GM23338 (cell line): ENCODE results near the gene ZNF778. TPM values are rescaled to one million over a fixed set of nuclear protein-coding genes. Genes with fewer than 3 reads are reported as not detected.
"Not testable (repeated sequence)": the region's sequence is repeated elsewhere in the genome, so short reads cannot be mapped to it uniquely, and the experiment has no call there.

ENCODE experiments used
- ATAC-seq: fragments of 200-7000 bp; cut with Tn5 transposase; 3 replicates; pipeline ENCODE4 v1.9.1; 2020
- DNase-seq: peaks from one replicate; pipeline ENCODE4 v3.0.0-alpha.2; 2015; ENCODE audit warnings: low spot score
- H2AFZ ChIP-seq: fragments of 200-600 bp; sonication (generic); 2 replicates; pipeline ENCODE4 v1.8.0; 2016; ENCODE audit warnings: antibody characterized with exemption, mild to moderate bottlenecking, moderate library complexity
- H3F3A ChIP-seq: fragments of 200-600 bp; sonication (generic); replicated peaks from 2 replicates; pipeline ENCODE4 v1.8.0; 2017; ENCODE audit warnings: antibody characterized with exemption, mixed run types, low read depth
- H3K27ac ChIP-seq: fragments of 200-600 bp; sonication (generic); 2 replicates; pipeline ENCODE4 v1.6.1; 2016; ENCODE audit warnings: low read depth
- H3K27me3 ChIP-seq: fragments of 200-600 bp; sonication (generic); 2 replicates; pipeline ENCODE4 v1.8.0; 2016; ENCODE audit warnings: mild to moderate bottlenecking, mixed run types, moderate library complexity; ENCODE audit not compliant: insufficient read depth
- H3K36me3 ChIP-seq: fragments of 200-600 bp; sonication (generic); 2 replicates; pipeline ENCODE4 v1.8.0; 2016; ENCODE audit warnings: mild to moderate bottlenecking; ENCODE audit not compliant: insufficient read depth
- H3K4me1 ChIP-seq: fragments of 200-600 bp; sonication (generic); 2 replicates; pipeline ENCODE4 v1.8.0; 2016; ENCODE audit warnings: mild to moderate bottlenecking, moderate library complexity; ENCODE audit not compliant: insufficient read depth
- H3K4me2 ChIP-seq: fragments of 200-600 bp; sonication (generic); 2 replicates; pipeline ENCODE4 v1.7.1; 2017; ENCODE audit warnings: mixed run types
- H3K4me3 ChIP-seq: fragments of 200-600 bp; sonication (generic); 2 replicates; pipeline ENCODE4 v1.6.1; 2016; ENCODE audit warnings: mixed run types
- H3K79me2 ChIP-seq: fragments of 200-600 bp; sonication (generic); replicated peaks from 2 replicates; pipeline ENCODE4 v1.8.0; 2017; ENCODE audit warnings: mild to moderate bottlenecking; ENCODE audit not compliant: insufficient read depth
- H3K9me2 ChIP-seq: fragments of 200-600 bp; sonication (generic); 2 replicates; pipeline ENCODE4 v1.8.0; 2017; ENCODE audit not compliant: insufficient read depth
- H4K20me1 ChIP-seq: fragments of 200-600 bp; sonication (generic); replicated peaks from 2 replicates; pipeline ENCODE4 v1.8.0; 2017; ENCODE audit warnings: mild to moderate bottlenecking; ENCODE audit not compliant: insufficient read depth
- H3K27ac Mint-ChIP-seq: 2 replicates; pipeline ENCODE4 v1.8.0; 2020; ENCODE audit warnings: inconsistent platforms, mild to moderate bottlenecking, moderate library complexity, mixed read lengths
- H3K27me3 Mint-ChIP-seq: 3 replicates; pipeline ENCODE4 v1.8.0; 2022; ENCODE audit warnings: low read depth, mild to moderate bottlenecking, moderate library complexity, mixed read lengths, inconsistent platforms; ENCODE audit not compliant: insufficient read depth, poor library complexity
- H3K36me3 Mint-ChIP-seq: 3 replicates; pipeline ENCODE4 v1.8.0; 2021; ENCODE audit warnings: low read depth, mild to moderate bottlenecking, inconsistent platforms, moderate library complexity, mixed read lengths
- H3K4me1 Mint-ChIP-seq: 3 replicates; pipeline ENCODE4 v1.8.0; 2020; ENCODE audit warnings: mild to moderate bottlenecking, inconsistent platforms, mixed read lengths
- H3K4me3 Mint-ChIP-seq: 3 replicates; pipeline ENCODE4 v1.8.0; 2021; ENCODE audit warnings: moderate library complexity, mild to moderate bottlenecking, inconsistent platforms, mixed read lengths
- H3K9me3 Mint-ChIP-seq: 3 replicates; pipeline ENCODE4 v1.8.0; 2020; ENCODE audit warnings: moderate library complexity, mild to moderate bottlenecking, inconsistent platforms, mixed read lengths
- EZH2 ChIP-seq: fragments of 200-600 bp; sonication (generic); IDR thresholded peaks from one replicate; pipeline ENCODE4 v1.8.0; 2017; ENCODE audit warnings: antibody characterized with exemption, mild to moderate bottlenecking, low read depth; ENCODE audit not compliant: unreplicated experiment
- EZH2phosphoT487 ChIP-seq: fragments of 200-600 bp; sonication (generic); IDR thresholded peaks from one replicate; pipeline ENCODE4 v1.8.1; 2018; ENCODE audit warnings: antibody characterized with exemption; ENCODE audit not compliant: unreplicated experiment
- JUNB ChIP-seq: IDR thresholded peaks from one replicate; pipeline ENCODE4 v1.6.1; 2016; ENCODE audit warnings: antibody characterized with exemption; ENCODE audit not compliant: unreplicated experiment
- STAT1 ChIP-seq: IDR thresholded peaks from one replicate; pipeline ENCODE4 v1.6.1; 2016; ENCODE audit warnings: antibody characterized with exemption; ENCODE audit not compliant: unreplicated experiment
- ZNF114 ChIP-seq: fragments of 250-450 bp; sonication (Bioruptor Pico); IDR thresholded peaks from 2 replicates; pipeline ENCODE4 v1.5.0; 2020; ENCODE audit warnings: mild to moderate bottlenecking, moderate library complexity
- ZNF331 ChIP-seq: fragments of 250-450 bp; sonication (Bioruptor Pico); IDR thresholded peaks from 2 replicates; pipeline ENCODE4 v1.5.0; 2020; ENCODE audit warnings: low read depth, mild to moderate bottlenecking, moderate library complexity
- polyA plus RNA-seq: library from polyadenylated mRNA; unstranded; fragments of >200 nt; fragmentation: Nextera tagmentation; extraction: Ambion mirVana; gene quantifications from 2 replicates; pipeline ENCODE4 v1.2.1, GENCODE V29; 2016
- total RNA-seq: library from RNA; depleted of rRNA; stranded (reverse); fragments of >200 nt; shearing (Covaris generic); gene quantifications from 2 replicates; pipeline ENCODE4 v1.2.3, GENCODE V29; 2014
- TF ChIP-seq, protein P1 (sequence below): IDR thresholded peaks from one replicate; pipeline ENCODE4 v1.6.1; 2018; ENCODE audit warnings: antibody characterized with exemption; ENCODE audit not compliant: unreplicated experiment
- TF ChIP-seq, protein P2 (sequence below), 2 experiments: fragments of 200-600 bp in 1 of 2; sonication (generic) in 1 of 2; conservative IDR thresholded peaks; 2 replicates each; pipeline versions ENCODE4 v1.5.1 to v1.6.1; 2016 to 2017; ENCODE audit warnings: antibody characterized with exemption in 2 of 2, low read depth in 2 of 2, mild to moderate bottlenecking in 2 of 2, moderate library complexity in 1 of 2

ZNF778 gene
- total and polyA plus RNA-seq, 2 experiments from 2014 or later: 7.9 to 43.4 TPM

DNA sequence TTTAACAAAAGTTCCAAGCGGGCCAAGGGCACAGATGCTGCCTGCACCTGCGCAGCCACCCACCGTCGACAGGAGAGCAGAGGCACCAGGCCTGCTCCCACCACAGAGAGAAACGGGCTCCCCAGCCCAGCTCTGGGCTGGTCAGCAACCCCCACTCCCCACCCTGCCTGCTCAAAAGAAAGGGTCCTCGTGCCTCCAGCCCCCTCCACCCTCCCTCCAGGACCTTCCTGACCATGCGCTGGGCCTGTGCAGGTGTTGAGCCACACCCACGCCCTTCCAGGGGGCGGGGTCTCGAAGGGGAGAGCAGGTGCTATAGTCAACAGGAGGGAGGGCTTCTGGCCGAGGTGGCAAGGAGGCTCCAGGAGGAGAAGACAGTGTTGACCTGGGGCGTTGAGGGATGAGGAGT, 25.3 kb downstream of the ZNF778 start (continued):
- TF ChIP-seq, protein P1, sequence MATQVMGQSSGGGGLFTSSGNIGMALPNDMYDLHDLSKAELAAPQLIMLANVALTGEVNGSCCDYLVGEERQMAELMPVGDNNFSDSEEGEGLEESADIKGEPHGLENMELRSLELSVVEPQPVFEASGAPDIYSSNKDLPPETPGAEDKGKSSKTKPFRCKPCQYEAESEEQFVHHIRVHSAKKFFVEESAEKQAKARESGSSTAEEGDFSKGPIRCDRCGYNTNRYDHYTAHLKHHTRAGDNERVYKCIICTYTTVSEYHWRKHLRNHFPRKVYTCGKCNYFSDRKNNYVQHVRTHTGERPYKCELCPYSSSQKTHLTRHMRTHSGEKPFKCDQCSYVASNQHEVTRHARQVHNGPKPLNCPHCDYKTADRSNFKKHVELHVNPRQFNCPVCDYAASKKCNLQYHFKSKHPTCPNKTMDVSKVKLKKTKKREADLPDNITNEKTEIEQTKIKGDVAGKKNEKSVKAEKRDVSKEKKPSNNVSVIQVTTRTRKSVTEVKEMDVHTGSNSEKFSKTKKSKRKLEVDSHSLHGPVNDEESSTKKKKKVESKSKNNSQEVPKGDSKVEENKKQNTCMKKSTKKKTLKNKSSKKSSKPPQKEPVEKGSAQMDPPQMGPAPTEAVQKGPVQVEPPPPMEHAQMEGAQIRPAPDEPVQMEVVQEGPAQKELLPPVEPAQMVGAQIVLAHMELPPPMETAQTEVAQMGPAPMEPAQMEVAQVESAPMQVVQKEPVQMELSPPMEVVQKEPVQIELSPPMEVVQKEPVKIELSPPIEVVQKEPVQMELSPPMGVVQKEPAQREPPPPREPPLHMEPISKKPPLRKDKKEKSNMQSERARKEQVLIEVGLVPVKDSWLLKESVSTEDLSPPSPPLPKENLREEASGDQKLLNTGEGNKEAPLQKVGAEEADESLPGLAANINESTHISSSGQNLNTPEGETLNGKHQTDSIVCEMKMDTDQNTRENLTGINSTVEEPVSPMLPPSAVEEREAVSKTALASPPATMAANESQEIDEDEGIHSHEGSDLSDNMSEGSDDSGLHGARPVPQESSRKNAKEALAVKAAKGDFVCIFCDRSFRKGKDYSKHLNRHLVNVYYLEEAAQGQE: no peak
- TF ChIP-seq ZNF114: no peak
- TF ChIP-seq EZH2phosphoT487: no peak
- TF ChIP-seq STAT1: no peak
- TF ChIP-seq EZH2: no peak
- no peak for TF ChIP-seq JUNB

DNA sequence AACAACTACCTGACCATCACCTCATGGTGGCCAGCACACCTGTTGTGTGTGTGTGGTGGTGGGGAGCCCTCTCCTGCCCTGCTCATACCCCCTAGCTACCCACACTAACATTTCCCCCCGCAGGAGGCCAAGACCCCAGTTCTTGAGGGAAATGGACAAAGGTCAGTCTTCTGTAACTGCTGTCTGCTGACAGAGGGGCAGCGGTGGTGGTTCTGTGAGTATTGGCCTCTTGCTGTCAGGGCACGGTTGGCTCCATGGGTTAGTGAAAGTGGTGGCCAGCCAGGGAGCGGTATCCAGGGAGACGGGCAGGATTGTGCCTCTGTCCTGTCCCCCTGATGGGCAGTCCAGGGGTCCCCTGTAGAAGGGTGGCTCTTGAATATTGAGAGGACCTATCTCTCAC, 26.2 kb downstream of the ZNF778 start:
- Mint-ChIP-seq H3K27ac (no peak overlapping the region), H3K9me3 (peaks cover 10% of the 10 kb centered on the region), H3K36me3 (peaks cover 5% of the 10 kb centered on the region; the same call in 2 of the 3 replicates), H3K27me3 (peaks cover 15% of the 10 kb centered on the region), H3K4me3 (peak overlapping the region; percentile 31; the same call in 1 of the 3 replicates), H3K4me1 (peaks cover 6% of the 10 kb centered on the region; the same call in 1 of the 3 replicates)
- no peak for TF ChIP-seq ZNF331 (CRISPR knock-in tag)
- TF ChIP-seq, protein P1: no peak
- TF ChIP-seq, protein P2, sequence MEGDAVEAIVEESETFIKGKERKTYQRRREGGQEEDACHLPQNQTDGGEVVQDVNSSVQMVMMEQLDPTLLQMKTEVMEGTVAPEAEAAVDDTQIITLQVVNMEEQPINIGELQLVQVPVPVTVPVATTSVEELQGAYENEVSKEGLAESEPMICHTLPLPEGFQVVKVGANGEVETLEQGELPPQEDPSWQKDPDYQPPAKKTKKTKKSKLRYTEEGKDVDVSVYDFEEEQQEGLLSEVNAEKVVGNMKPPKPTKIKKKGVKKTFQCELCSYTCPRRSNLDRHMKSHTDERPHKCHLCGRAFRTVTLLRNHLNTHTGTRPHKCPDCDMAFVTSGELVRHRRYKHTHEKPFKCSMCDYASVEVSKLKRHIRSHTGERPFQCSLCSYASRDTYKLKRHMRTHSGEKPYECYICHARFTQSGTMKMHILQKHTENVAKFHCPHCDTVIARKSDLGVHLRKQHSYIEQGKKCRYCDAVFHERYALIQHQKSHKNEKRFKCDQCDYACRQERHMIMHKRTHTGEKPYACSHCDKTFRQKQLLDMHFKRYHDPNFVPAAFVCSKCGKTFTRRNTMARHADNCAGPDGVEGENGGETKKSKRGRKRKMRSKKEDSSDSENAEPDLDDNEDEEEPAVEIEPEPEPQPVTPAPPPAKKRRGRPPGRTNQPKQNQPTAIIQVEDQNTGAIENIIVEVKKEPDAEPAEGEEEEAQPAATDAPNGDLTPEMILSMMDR (conservative IDR thresholded peaks at IDR 0.05; ENCODE audit: low read depth in 2 of 2): no peak
- TF ChIP-seq EZH2phosphoT487: no peak
- Histone ChIP-seq H3K27ac (no peak overlapping the region), H3K4me1 (no peaks in the 10 kb centered on the region; the same call in 1 of the 2 replicates), H3K9me2 (peaks cover 7% of the 10 kb centered on the region), H3K4me2 (no peak overlapping the region), H3K79me2 (no peaks in the 10 kb centered on the region), H3K4me3 (no peak overlapping the region), H2AFZ (no peak overlapping the region), H3K27me3 (peaks cover 9% of the 10 kb centered on the region; the same call in 1 of the 2 replicates), H3F3A (peaks cover 11% of the 10 kb centered on the region), H4K20me1 (no peaks in the 10 kb centered on the region), H3K36me3 (no peaks in the 10 kb centered on the region)
- no peak for ATAC-seq
- DNase-seq: no peak

DNA sequence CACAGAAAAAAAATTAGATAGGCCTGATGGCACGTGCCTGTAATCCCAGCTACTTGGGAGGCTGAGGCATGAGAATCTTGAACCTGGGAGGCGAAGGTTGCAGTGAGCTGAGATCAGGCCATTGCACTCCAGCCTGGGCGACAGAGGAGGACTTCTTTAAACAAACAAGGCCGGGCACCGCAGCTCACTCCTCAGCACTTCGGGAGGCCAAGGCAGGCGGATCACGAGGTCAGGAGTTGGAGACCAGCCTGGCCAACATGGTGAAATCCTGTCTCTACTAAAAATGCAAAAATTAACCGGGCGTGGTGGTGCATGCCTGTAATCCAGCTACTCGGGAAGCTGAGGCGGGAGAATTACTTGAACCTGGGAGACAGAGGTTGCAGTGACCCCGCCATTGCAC, 26.8 kb downstream of the ZNF778 start:
- not testable (repeated sequence) for H3K36me3 Mint-ChIP-seq, H3K9me2 ChIP-seq, H3K79me2 ChIP-seq, DNase-seq, H3K27ac Mint-ChIP-seq, H3K4me1 Mint-ChIP-seq, H3K4me2 ChIP-seq, H3K36me3 ChIP-seq, H3K4me3 ChIP-seq, H3K4me3 Mint-ChIP-seq, H2AFZ ChIP-seq, H3K4me1 ChIP-seq, H4K20me1 ChIP-seq, ATAC-seq, H3K27ac ChIP-seq
- Histone ChIP-seq H3F3A (peaks cover 11% of the 10 kb centered on the region), H3K27me3 (peaks cover 11% of the 10 kb centered on the region; the same call in 1 of the 2 replicates)
- H3K27me3 Mint-ChIP-seq: peaks cover 19% of the 10 kb centered on the region
- H3K9me3 Mint-ChIP-seq: peaks cover 10% of the 10 kb centered on the region
